ENCODE results near the gene EPB41L4A.

EPB41L4A gene

GRCh38 chr5:112143690-112144089 is 275.4 kb downstream of the EPB41L4A start:
- no peak for DNase-seq

GRCh38 chr5:112142769-112143270 is 276.3 kb downstream of the EPB41L4A start:
- DNase-seq: no peak

GRCh38 chr5:112141582-112141981 is 277.5 kb downstream of the EPB41L4A start:
- DNase-seq: no peak

GRCh38 chr5:112138526-112138925 is 280.6 kb downstream of the EPB41L4A start:
- DNase-seq: no peak

GRCh38 chr5:112136773-112137172 is 282.3 kb downstream of the EPB41L4A start:
- no peak for DNase-seq

- DNase-seq: no peak
Measured at GRCh38 chr5:112127861-112128260, 291.2 kb downstream of the EPB41L4A start.

- no peak for DNase-seq
Measured at GRCh38 chr5:112126982-112127381, 292.1 kb downstream of the EPB41L4A start.

- DNase-seq: no peak
Measured at GRCh38 chr5:112125903-112126302, 293.2 kb downstream of the EPB41L4A start.

GRCh38 chr5:112124788-112125187 is 294.3 kb downstream of the EPB41L4A start:
- DNase-seq: no peak

GRCh38 chr5:112123086-112123485 is 296.0 kb downstream of the EPB41L4A start:
- no peak for DNase-seq

- DNase-seq: no peak
Measured at GRCh38 chr5:112122353-112122752, 296.7 kb downstream of the EPB41L4A start.

GRCh38 chr5:112121258-112121657 is 297.8 kb downstream of the EPB41L4A start:
- no peak for DNase-seq

GRCh38 chr5:112119969-112120368 is 299.1 kb downstream of the EPB41L4A start:
- DNase-seq: no peak

GRCh38 chr5:112119508-112119907 is 299.6 kb downstream of the EPB41L4A start:
- DNase-seq: no peak

GRCh38 chr5:112117551-112117950 is 301.5 kb downstream of the EPB41L4A start:
- DNase-seq: no peak

GRCh38 chr5:112116371-112116770 is 302.7 kb downstream of the EPB41L4A start:
- DNase-seq: no peak

- DNase-seq: no peak
Measured at GRCh38 chr5:112113565-112113964, 305.5 kb downstream of the EPB41L4A start.

All from NK-92 treated with Interleukin-12 subunit alpha and Interleukin-12 subunit beta, amount 100 ng/mL, for 24 hours (cell line).